Neural cell (in vitro differentiated cells): ENCODE results near the gene AMD1.

Experiments
- CTCF ChIP-seq: fragments of 450-650 bp; IDR thresholded peaks from 2 replicates; pipeline ENCODE4 v1.5.1; 2014; ENCODE audit warnings: antibody characterized with exemption, mild to moderate bottlenecking, moderate library complexity; ENCODE audit not compliant: poor library complexity, severe bottlenecking
- EP300 ChIP-seq: fragments of 450-650 bp; conservative IDR thresholded peaks from 2 replicates; pipeline ENCODE4 v1.6.1; 2014; ENCODE audit warnings: antibody characterized with exemption, mild to moderate bottlenecking, moderate library complexity; ENCODE audit not compliant: poor library complexity, severe bottlenecking
- EZH2 ChIP-seq: fragments of 200-600, 300-800 bp; shearing (Covaris generic), sonication (generic); IDR thresholded peaks from 2 replicates; pipeline ENCODE4 v1.6.1; 2014; ENCODE audit warnings: antibody characterized with exemption, low read length, borderline replicate concordance, mild to moderate bottlenecking; ENCODE audit not compliant: insufficient read depth, poor library complexity, severe bottlenecking
- MXI1 ChIP-seq: fragments of 450-650 bp; conservative IDR thresholded peaks from 2 replicates; pipeline ENCODE4 v1.6.1; 2014; ENCODE audit warnings: antibody characterized with exemption, mild to moderate bottlenecking; ENCODE audit not compliant: poor library complexity, severe bottlenecking
- POLR2AphosphoS5 ChIP-seq: IDR thresholded peaks from 2 replicates; pipeline ENCODE4 v1.6.1; 2012
- REST ChIP-seq: IDR thresholded peaks from 2 replicates; pipeline ENCODE4 v1.6.1; 2012; ENCODE audit warnings: borderline replicate concordance

- TF ChIP-seq CTCF (no peak), EZH2 (no peak), POLR2AphosphoS5 (no peak), MXI1 (no peak), EP300 (no peak), REST (no peak)
These were observed 10.9 kb downstream of the AMD1 start for GRCh38 chr6:110885526-110885925.
